Inferior parietal cortex (tissue), 1 donor: Measurements from ENCODE around the gene LNX1.

ENCODE experiments used
- DNase-seq: peaks from one replicate; pipeline ENCODE4 v3.0.0-alpha.2; 2016; ENCODE audit errors: extremely low spot score

The LNX1 gene

GRCh38 chr4:53591372-53591892 lies at the start of gene LNX1:
TSS of gene LNX1 (minus strand) at chr4:53591486. CDS start at chr4:53574002, 17,484 bp downstream.
- DNase-seq, result no peak

GRCh38 chr4:53640576-53641453 lies 49.5 kb upstream of the LNX1 start:
- DNase-seq, result no peak

- DNase-seq, result no peak
These were observed 47.6 kb upstream of the LNX1 start for GRCh38 chr4:53638919-53639318.

GRCh38 chr4:53637348-53637747 lies 46.1 kb upstream of the LNX1 start:
- no peak for DNase-seq

- DNase-seq, result no peak
These were observed 44.6 kb upstream of the LNX1 start for GRCh38 chr4:53635697-53636483.

GRCh38 chr4:53633608-53634007 lies 42.3 kb upstream of the LNX1 start:
- no peak for DNase-seq

GRCh38 chr4:53629296-53629695 lies 38.0 kb upstream of the LNX1 start:
- DNase-seq, result no peak

GRCh38 chr4:53626491-53626890 lies 35.2 kb upstream of the LNX1 start:
- no peak for DNase-seq

- no peak for DNase-seq
These were observed 34.6 kb upstream of the LNX1 start for GRCh38 chr4:53625888-53626287.

GRCh38 chr4:53622739-53623151 lies 31.5 kb upstream of the LNX1 start:
- DNase-seq, result no peak

- DNase-seq, result no peak
These were observed 29.7 kb upstream of the LNX1 start for GRCh38 chr4:53620956-53621355.

GRCh38 chr4:53619431-53619830 lies 28.1 kb upstream of the LNX1 start:
- DNase-seq, result no peak

GRCh38 chr4:53618321-53618720 lies 27.0 kb upstream of the LNX1 start:
- no peak for DNase-seq

- DNase-seq, result no peak
These were observed 25.9 kb upstream of the LNX1 start for GRCh38 chr4:53617101-53617680.

GRCh38 chr4:53616219-53616618 lies 24.9 kb upstream of the LNX1 start:
- DNase-seq, result no peak

GRCh38 chr4:53614591-53614990 lies 23.3 kb upstream of the LNX1 start:
- DNase-seq, result no peak

GRCh38 chr4:53613428-53613827 lies 22.1 kb upstream of the LNX1 start:
- no peak for DNase-seq

GRCh38 chr4:53608649-53609048 lies 17.4 kb upstream of the LNX1 start:
- DNase-seq, result no peak

- DNase-seq, result no peak
These were observed 17.0 kb upstream of the LNX1 start for GRCh38 chr4:53608242-53608641.

- DNase-seq, result no peak
These were observed 14.5 kb upstream of the LNX1 start for GRCh38 chr4:53605783-53606182.

GRCh38 chr4:53602390-53602789 lies 11.1 kb upstream of the LNX1 start:
- no peak for DNase-seq

- DNase-seq, result no peak
These were observed 10.0 kb upstream of the LNX1 start for GRCh38 chr4:53601251-53601764.
